Ascending aorta (tissue), 2 donors: ENCODE measurements around the gene TRAM2. TPM values are rescaled to one million over a fixed set of nuclear protein-coding genes. Genes with fewer than 3 reads are reported as not detected.

Experiments
- DNase-seq, 2 donors: peaks; one replicate each; pipeline ENCODE4 v3.0.0-alpha.2; 2019; ENCODE audit warnings: low spot score in 2 of 2
- H3K27ac ChIP-seq, 2 donors: fragments of 200-600 bp; sonication (generic); one replicate each; pipeline ENCODE4 v1.5.1; 2016 to 2017; ENCODE audit warnings: mild to moderate bottlenecking in 1 of 2
- H3K27me3 ChIP-seq: fragments of 200-600 bp; sonication (generic); one replicate; pipeline ENCODE4 v1.5.1; 2017
- H3K36me3 ChIP-seq, 2 donors: fragments of 200-600 bp; sonication (generic); one replicate each; pipeline ENCODE4 v1.5.1; 2016
- H3K4me1 ChIP-seq, 2 donors: fragments of 200-600 bp; sonication (generic); one replicate each; pipeline ENCODE4 v1.5.1; 2016 to 2017; ENCODE audit warnings: mild to moderate bottlenecking in 1 of 2
- H3K4me3 ChIP-seq, 2 donors: fragments of 200-600 bp; sonication (generic); one replicate each; pipeline ENCODE4 v1.5.1; 2016 to 2017; ENCODE audit warnings: mild to moderate bottlenecking in 1 of 2
- H3K9me3 ChIP-seq, 2 donors: fragments of 200-600 bp; sonication (generic); one replicate each; pipeline ENCODE4 v1.5.1; 2016
- intact Hi-C: fragments of 100-400 bp; cut with DNase I; formaldehyde crosslinking; loops from one replicate; pipeline ENCODE4 v1.15.1; 2023
- total RNA-seq: library from RNA; depleted of rRNA; stranded (reverse); fragments of >200 nt; gene quantifications from one replicate; pipeline ENCODE4 v1.1.0, GENCODE V29; 2016
- TF ChIP-seq, protein P1 (sequence below), 3 experiments: fragments of 200-600 bp in 2 of 3; fragments of 450-650 bp in 1 of 3; sonication (generic) in 2 of 3; IDR thresholded peaks; one replicate each; pipeline ENCODE4 v1.5.1; 2016 to 2019; ENCODE audit warnings: antibody characterized with exemption in 3 of 3, mild to moderate bottlenecking in 1 of 3, moderate library complexity in 1 of 3

Gene TRAM2
- total RNA-seq, 1 donor from 2014 or later: 32.6 TPM

DNA sequence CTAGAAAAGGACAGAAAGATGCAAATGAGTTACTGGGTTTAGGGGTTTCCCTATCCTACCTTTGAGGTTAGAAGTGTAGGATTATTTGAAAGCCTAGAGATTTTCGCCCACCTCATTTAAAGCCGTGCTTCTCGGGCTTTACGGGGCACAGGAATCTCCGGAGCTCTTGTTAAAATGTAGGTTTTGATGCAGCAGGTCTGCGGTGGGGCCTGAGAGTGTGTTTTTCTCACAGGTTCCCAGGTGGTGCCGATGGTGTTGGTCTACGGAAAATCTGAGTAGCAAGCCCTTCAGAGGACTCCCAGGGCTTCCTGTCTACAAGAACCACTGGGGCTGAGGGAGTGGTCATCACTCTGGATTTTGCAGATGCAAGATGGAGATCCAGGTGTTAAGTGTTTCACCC lies 47.5 kb downstream of the TRAM2 start:
- Histone ChIP-seq H3K4me1 (peaks cover 0 to 5% of the 10 kb centered on the region in 2 donors), H3K27ac (no peak overlapping the region), H3K27me3 (no peaks in the 10 kb centered on the region), H3K36me3 (peaks cover 3 to 9% of the 10 kb centered on the region in 2 donors), H3K9me3 (no peaks in the 10 kb centered on the region), H3K4me3 (no peak overlapping the region)
- no peak for DNase-seq
- intact Hi-C loops: no loop called here
- TF ChIP-seq, protein P1, sequence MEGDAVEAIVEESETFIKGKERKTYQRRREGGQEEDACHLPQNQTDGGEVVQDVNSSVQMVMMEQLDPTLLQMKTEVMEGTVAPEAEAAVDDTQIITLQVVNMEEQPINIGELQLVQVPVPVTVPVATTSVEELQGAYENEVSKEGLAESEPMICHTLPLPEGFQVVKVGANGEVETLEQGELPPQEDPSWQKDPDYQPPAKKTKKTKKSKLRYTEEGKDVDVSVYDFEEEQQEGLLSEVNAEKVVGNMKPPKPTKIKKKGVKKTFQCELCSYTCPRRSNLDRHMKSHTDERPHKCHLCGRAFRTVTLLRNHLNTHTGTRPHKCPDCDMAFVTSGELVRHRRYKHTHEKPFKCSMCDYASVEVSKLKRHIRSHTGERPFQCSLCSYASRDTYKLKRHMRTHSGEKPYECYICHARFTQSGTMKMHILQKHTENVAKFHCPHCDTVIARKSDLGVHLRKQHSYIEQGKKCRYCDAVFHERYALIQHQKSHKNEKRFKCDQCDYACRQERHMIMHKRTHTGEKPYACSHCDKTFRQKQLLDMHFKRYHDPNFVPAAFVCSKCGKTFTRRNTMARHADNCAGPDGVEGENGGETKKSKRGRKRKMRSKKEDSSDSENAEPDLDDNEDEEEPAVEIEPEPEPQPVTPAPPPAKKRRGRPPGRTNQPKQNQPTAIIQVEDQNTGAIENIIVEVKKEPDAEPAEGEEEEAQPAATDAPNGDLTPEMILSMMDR (IDR thresholded peaks at IDR 0.05): no peak

DNA sequence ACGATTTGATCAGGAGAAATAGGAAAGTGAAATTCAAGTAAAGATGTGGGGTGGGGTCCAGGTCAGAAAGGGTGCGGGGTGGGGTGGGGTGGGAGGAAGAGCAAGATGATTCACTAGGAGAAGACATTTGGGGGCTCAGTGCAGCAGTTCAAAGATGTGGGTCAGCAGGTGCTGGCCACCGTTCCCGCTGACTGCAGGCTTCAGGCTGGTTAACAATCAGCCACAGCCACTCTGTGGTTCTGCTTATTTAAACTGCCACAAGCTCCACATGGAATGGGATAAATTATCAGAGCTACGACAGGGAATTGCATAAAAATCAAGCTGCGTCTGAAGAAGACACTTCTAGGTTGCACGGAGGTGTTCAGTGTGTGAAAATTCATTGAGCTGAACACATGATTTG lies 49.4 kb downstream of the TRAM2 start:
- H3K36me3 ChIP-seq: no peaks in the 10 kb centered on the region
- H3K27ac ChIP-seq: no peak overlapping the region
- no peak overlapping the region for H3K4me3 ChIP-seq
- intact Hi-C loops: no loop called here
- no peak for DNase-seq
- peaks cover 8 to 12% of the 10 kb centered on the region in 2 donors for H3K4me1 ChIP-seq
- H3K27me3 ChIP-seq: no peaks in the 10 kb centered on the region
- H3K9me3 ChIP-seq: no peaks in the 10 kb centered on the region
- TF ChIP-seq, protein P1 (IDR thresholded peaks at IDR 0.05): no peak

DNA sequence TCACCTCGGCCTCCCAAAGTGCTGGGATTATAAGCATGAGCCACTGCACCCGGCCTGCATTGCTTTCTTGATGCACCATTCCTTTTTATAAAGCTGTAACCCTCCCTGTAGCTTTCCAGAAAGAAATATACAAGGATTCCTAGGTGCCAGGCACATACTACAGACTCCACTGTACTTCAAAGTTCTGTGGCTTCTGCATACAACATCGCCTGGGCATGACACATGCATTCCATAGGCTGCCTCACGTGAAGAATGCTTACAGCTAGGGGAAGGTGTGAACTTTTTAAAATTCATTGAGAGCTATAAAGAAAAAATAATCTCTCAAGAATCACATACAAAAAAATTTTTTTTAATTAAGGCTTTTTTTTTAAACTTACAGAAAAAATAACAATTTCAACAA lies 50.2 kb downstream of the TRAM2 start:
- H3K4me3 ChIP-seq: no peak overlapping the region
- TF ChIP-seq, protein P1 (IDR thresholded peaks at IDR 0.05): no peak
- intact Hi-C loops: no loop called here
- no peak for DNase-seq
- no peak overlapping the region for H3K27ac ChIP-seq
- no peaks in the 10 kb centered on the region for H3K36me3 ChIP-seq
- H3K27me3 ChIP-seq: no peaks in the 10 kb centered on the region
- no peaks in the 10 kb centered on the region for H3K9me3 ChIP-seq
- peaks cover 15 to 17% of the 10 kb centered on the region in 2 donors for H3K4me1 ChIP-seq

DNA sequence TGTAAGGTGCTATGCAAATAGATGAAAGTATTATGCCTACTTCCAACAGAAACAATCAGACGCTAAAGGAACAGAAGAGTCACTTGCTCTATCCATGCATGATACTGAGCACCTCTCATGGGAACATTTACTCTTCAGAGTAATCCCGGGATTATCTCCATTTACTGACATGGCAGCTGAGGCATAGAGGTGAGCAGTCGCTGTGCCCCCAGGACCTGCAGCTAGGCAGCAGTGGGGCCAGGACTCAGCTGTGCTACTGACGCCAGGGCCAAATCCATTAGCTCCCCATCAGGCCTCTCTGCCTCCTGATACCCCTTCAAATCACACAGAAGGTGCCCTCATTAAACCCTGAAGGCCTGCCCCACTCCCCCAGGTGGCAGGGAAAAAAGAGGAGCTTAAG lies 51.9 kb downstream of the TRAM2 start:
- Histone ChIP-seq H3K36me3 (no peaks in the 10 kb centered on the region), H3K27me3 (no peaks in the 10 kb centered on the region), H3K4me1 (peaks cover 15 to 26% of the 10 kb centered on the region in 2 donors), H3K4me3 (no peak overlapping the region), H3K27ac (peak overlapping the region in 1 of 2 donors; percentile 26), H3K9me3 (no peaks in the 10 kb centered on the region)
- TF ChIP-seq, protein P1 (IDR thresholded peaks at IDR 0.05): no peak
- intact Hi-C loops: no loop called here
- DNase-seq: no peak

DNA sequence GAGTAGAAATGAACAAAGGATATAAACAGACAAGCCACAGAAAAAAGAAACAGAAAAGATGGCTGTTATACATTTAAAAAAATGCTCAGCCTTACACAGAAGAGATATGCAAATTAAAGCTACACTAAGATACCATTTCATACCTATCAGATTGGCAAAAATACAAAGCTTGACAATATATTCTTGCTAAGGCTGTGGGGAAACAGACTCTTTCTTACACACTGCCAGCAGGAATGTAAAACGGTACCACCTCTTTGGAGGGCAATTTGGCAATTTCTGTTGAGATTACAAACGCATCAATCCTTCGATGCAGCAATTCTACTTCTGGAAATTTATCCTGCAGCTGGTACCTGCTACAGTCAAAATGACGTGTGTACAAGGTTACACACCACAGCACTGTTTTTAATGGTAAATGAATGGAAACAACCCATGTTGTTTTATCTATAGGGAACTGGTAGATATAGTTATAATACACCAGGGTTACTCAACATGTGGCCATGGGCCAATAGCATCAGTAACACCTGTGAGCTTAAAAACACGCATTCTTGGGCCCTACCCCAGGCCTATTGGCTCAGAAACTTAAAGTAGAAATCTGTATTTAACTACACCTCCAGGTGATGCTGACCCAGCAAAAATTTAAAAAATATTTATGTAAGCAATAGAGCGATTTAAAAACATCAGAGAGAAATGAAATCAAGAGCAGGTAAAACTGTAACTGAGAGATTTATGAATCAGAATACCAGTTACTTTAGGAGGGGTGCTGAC lies 53.3 kb downstream of the TRAM2 start:
- peaks cover 15 to 33% of the 10 kb centered on the region in 2 donors for H3K4me1 ChIP-seq
- no peak overlapping the region for H3K4me3 ChIP-seq
- TF ChIP-seq, protein P1 (IDR thresholded peaks at IDR 0.05): no peak
- H3K27ac ChIP-seq: peak overlapping the region; percentile 7 to 74
- no peaks in the 10 kb centered on the region for H3K27me3 ChIP-seq
- no peak for DNase-seq
- H3K36me3 ChIP-seq: no peaks in the 10 kb centered on the region
- intact Hi-C loops: loop anchor here (2.0 kb wide), 2 partner anchors 17 to 19 kb away; no protein-coding TSS in a partner anchor
- no peaks in the 10 kb centered on the region for H3K9me3 ChIP-seq
